Breast epithelium (tissue), 3 donors: Measurements from ENCODE around the gene TRAPPC2B.

ENCODE experiments used
- POLR2A ChIP-seq: fragments of 450-650 bp; IDR thresholded peaks from one replicate; pipeline ENCODE4 v1.6.1; 2016; ENCODE audit warnings: antibody characterized with exemption, mild to moderate bottlenecking, moderate library complexity
- POLR2AphosphoS5 ChIP-seq, 3 donors: sonication (generic); formaldehyde crosslinking; IDR thresholded peaks; one replicate each; pipeline ENCODE4 v1.6.1; 2017; ENCODE audit warnings: antibody characterized with exemption in 3 of 3
- TF ChIP-seq, protein P1 (sequence below), 3 donors: fragments of 450-650 bp; IDR thresholded peaks; one replicate each; pipeline ENCODE4 v1.5.1; 2016 to 2017; ENCODE audit warnings: antibody characterized with exemption in 3 of 3, mild to moderate bottlenecking in 3 of 3, moderate library complexity in 3 of 3

DNA sequence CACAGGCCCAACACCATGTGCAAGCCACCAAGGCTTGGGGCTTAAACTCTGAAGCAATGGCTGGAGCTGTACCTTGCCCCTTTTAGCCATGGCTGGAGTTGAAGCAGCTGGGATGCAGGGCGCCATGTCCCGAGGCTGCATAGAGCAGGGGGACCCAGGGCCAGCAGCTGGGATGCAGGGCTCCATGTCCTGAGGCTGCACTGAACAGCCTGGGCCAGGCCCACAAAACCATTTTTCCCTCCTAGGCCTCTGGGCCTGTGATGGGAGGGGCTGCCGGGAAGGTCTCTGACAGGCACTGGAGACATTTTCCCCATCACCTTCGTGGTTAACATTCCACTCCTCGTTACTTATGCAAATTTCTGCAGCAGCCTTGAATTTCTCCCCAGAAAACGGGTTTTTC, 10.8 kb downstream of the TRAPPC2B start:
- TF ChIP-seq, protein P1, sequence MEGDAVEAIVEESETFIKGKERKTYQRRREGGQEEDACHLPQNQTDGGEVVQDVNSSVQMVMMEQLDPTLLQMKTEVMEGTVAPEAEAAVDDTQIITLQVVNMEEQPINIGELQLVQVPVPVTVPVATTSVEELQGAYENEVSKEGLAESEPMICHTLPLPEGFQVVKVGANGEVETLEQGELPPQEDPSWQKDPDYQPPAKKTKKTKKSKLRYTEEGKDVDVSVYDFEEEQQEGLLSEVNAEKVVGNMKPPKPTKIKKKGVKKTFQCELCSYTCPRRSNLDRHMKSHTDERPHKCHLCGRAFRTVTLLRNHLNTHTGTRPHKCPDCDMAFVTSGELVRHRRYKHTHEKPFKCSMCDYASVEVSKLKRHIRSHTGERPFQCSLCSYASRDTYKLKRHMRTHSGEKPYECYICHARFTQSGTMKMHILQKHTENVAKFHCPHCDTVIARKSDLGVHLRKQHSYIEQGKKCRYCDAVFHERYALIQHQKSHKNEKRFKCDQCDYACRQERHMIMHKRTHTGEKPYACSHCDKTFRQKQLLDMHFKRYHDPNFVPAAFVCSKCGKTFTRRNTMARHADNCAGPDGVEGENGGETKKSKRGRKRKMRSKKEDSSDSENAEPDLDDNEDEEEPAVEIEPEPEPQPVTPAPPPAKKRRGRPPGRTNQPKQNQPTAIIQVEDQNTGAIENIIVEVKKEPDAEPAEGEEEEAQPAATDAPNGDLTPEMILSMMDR (IDR thresholded peaks at IDR 0.05), result no peak
- TF ChIP-seq POLR2AphosphoS5 (IDR thresholded peaks at IDR 0.05), result no peak
- TF ChIP-seq POLR2A, result no peak
